Measurements from ENCODE around the gene SMIM3.

Gene SMIM3

GRCh38 chr5:150804388-150804787, 25.8 kb downstream of the SMIM3 start:
- no peak overlapping the region for H3K4me3 ChIP-seq (ENCODE audit: insufficient read depth, low read length, poor library complexity, severe bottlenecking)
- no peaks in the 10 kb centered on the region for H3K9me2 ChIP-seq (replicated peaks; ENCODE audit: insufficient read depth, low read length)
- no peaks in the 10 kb centered on the region for H3K27me3 ChIP-seq (ENCODE audit: low read length)
- H3F3A ChIP-seq (ENCODE audit: insufficient read depth): no peaks in the 10 kb centered on the region
- no peaks in the 10 kb centered on the region for H3K36me3 ChIP-seq (ENCODE audit: low read length)
- H2AFZ ChIP-seq (ENCODE audit: low read depth, low read length, severe bottlenecking): no peak overlapping the region
- no peaks in the 10 kb centered on the region for H3K9me3 ChIP-seq (ENCODE audit: insufficient read depth, low read length)
- no peak overlapping the region for H3K27ac ChIP-seq (ENCODE audit: low read depth, low read length)
- H3K4me2 ChIP-seq (ENCODE audit: low read depth, low read length, poor library complexity, severe bottlenecking): no peak overlapping the region
- H4K20me1 ChIP-seq (ENCODE audit: low read depth, low read length): no peaks in the 10 kb centered on the region
- H3K79me2 ChIP-seq (ENCODE audit: insufficient read depth, low read length): no peaks in the 10 kb centered on the region
- no peak overlapping the region for H3K9ac ChIP-seq (ENCODE audit: low read length)
- no peak for TF ChIP-seq EZH2phosphoT487 (conservative IDR thresholded peaks at IDR 0.05; ENCODE audit: low read length)
- TF ChIP-seq CTCF (IDR thresholded peaks at IDR 0.05; ENCODE audit: insufficient read depth, low read length, poor library complexity, severe bottlenecking): no peak

- Histone ChIP-seq H3K9me3 (ENCODE audit: insufficient read depth, low read length) (no peaks in the 10 kb centered on the region), H3K9ac (ENCODE audit: low read length) (no peak overlapping the region), H2AFZ (ENCODE audit: low read depth, low read length, severe bottlenecking) (no peak overlapping the region), H3K79me2 (ENCODE audit: insufficient read depth, low read length) (no peaks in the 10 kb centered on the region), H3K9me2 (replicated peaks; ENCODE audit: insufficient read depth, low read length) (no peaks in the 10 kb centered on the region), H3F3A (ENCODE audit: insufficient read depth) (no peaks in the 10 kb centered on the region), H3K27me3 (ENCODE audit: low read length) (no peaks in the 10 kb centered on the region), H3K36me3 (ENCODE audit: low read length) (no peaks in the 10 kb centered on the region), H4K20me1 (ENCODE audit: low read depth, low read length) (no peaks in the 10 kb centered on the region), H3K4me3 (ENCODE audit: insufficient read depth, low read length, poor library complexity, severe bottlenecking) (no peak overlapping the region), H3K4me2 (ENCODE audit: low read depth, low read length, poor library complexity, severe bottlenecking) (no peak overlapping the region), H3K27ac (ENCODE audit: low read depth, low read length) (no peak overlapping the region)
- no peak for TF ChIP-seq EZH2phosphoT487 (conservative IDR thresholded peaks at IDR 0.05; ENCODE audit: low read length)
- TF ChIP-seq CTCF (IDR thresholded peaks at IDR 0.05; ENCODE audit: insufficient read depth, low read length, poor library complexity, severe bottlenecking): no peak
Observed at GRCh38 chr5:150809363-150809762, 30.8 kb downstream of the SMIM3 start.

- no peaks in the 10 kb centered on the region for H3K9me2 ChIP-seq (replicated peaks; ENCODE audit: insufficient read depth, low read length)
- no peak overlapping the region for H3K27ac ChIP-seq (ENCODE audit: low read depth, low read length)
- no peaks in the 10 kb centered on the region for H3K27me3 ChIP-seq (ENCODE audit: low read length)
- no peaks in the 10 kb centered on the region for H4K20me1 ChIP-seq (ENCODE audit: low read depth, low read length)
- no peak overlapping the region for H2AFZ ChIP-seq (ENCODE audit: low read depth, low read length, severe bottlenecking)
- H3K36me3 ChIP-seq (ENCODE audit: low read length): no peaks in the 10 kb centered on the region
- no peak overlapping the region for H3K4me3 ChIP-seq (ENCODE audit: insufficient read depth, low read length, poor library complexity, severe bottlenecking)
- no peak overlapping the region for H3K9ac ChIP-seq (ENCODE audit: low read length)
- TF ChIP-seq EZH2phosphoT487 (conservative IDR thresholded peaks at IDR 0.05; ENCODE audit: low read length) (no peak), CTCF (IDR thresholded peaks at IDR 0.05; ENCODE audit: insufficient read depth, low read length, poor library complexity, severe bottlenecking) (no peak)
- H3K79me2 ChIP-seq (ENCODE audit: insufficient read depth, low read length): no peaks in the 10 kb centered on the region
- no peak overlapping the region for H3K4me2 ChIP-seq (ENCODE audit: low read depth, low read length, poor library complexity, severe bottlenecking)
- H3K9me3 ChIP-seq (ENCODE audit: insufficient read depth, low read length): no peaks in the 10 kb centered on the region
- no peaks in the 10 kb centered on the region for H3F3A ChIP-seq (ENCODE audit: insufficient read depth)
Observed at GRCh38 chr5:150815010-150815409, 36.5 kb downstream of the SMIM3 start.
